22Rv1 (cell line): Measurements from ENCODE around the gene SSH2.

Source experiments
- CTCF ChIP-seq: fragments of 450-650 bp; IDR thresholded peaks from 2 replicates; pipeline ENCODE4 v1.5.1; 2017; ENCODE audit warnings: mild to moderate bottlenecking
- ZFX ChIP-seq: fragments of 450-650 bp; IDR thresholded peaks from 2 replicates; pipeline ENCODE4 v1.6.1; 2017; ENCODE audit warnings: antibody characterized with exemption, borderline replicate concordance

GRCh38 chr17:29757788-29758187 is 172.2 kb downstream of the SSH2 start:
- TF ChIP-seq CTCF, result no peak
- no peak for TF ChIP-seq ZFX
